ENCODE data around the gene ZNF624. TPM values are rescaled to one million over a fixed set of nuclear protein-coding genes. Genes with fewer than 3 reads are reported as not detected.
"Not testable (repeated sequence)": the region's sequence is repeated elsewhere in the genome, so short reads cannot be mapped to it uniquely, and the experiment has no call there.

Gene ZNF624
- 2.2 and 4.8 TPM in 2 replicates for total RNA-seq (2014; rRNA removed; shearing (Covaris generic))
- polyA plus RNA-seq (2015; cell fraction: cytosol; rRNA removed) = 1.3 and 2.2 TPM in 2 replicates
- 5.1 and 5.3 TPM in 2 replicates for polyA plus RNA-seq (2015; cell fraction: nucleus; rRNA removed)

- peak; percentile 89 for DNase-seq (ENCODE audit: low read depth)
Measured at GRCh38 chr17:16653367-16654041, at the start of gene ZNF624. TSS of gene ZNF624 (minus strand) at chr17:16653850.

DNA sequence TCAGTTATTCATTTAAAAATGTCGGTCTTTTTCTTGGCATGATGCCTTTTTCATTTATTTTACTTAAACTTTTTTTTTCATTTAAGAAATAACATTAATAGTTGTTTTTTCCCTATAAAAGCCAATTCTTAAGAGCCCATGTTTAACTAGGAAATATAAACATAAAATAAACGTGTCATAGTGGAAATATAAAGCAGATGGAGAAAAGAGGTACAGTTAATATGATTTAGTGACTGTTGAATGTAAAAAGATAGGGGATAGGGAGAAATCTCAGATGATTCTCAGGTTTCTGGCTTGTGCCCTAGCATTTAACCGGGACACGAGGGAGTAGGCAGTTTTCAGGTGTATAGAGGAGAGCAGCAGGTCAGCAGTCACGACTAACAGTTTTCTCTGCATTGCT is 44.0 kb upstream of the ZNF624 start:
- DNase-seq (ENCODE audit: low read depth) = not testable (repeated sequence)

- DNase-seq (ENCODE audit: low read depth) = not testable (repeated sequence)
Measured at GRCh38 chr17:16690447-16690846, 36.8 kb upstream of the ZNF624 start.

GRCh38 chr17:16689731-16690281 is 36.2 kb upstream of the ZNF624 start, which contains the start of gene CCDC144A:
TSS of gene CCDC144A (plus strand) at chr17:16690241. CDS start at chr17:16690401, 160 bp downstream.
- DNase-seq (ENCODE audit: low read depth) = not testable (repeated sequence)

DNA sequence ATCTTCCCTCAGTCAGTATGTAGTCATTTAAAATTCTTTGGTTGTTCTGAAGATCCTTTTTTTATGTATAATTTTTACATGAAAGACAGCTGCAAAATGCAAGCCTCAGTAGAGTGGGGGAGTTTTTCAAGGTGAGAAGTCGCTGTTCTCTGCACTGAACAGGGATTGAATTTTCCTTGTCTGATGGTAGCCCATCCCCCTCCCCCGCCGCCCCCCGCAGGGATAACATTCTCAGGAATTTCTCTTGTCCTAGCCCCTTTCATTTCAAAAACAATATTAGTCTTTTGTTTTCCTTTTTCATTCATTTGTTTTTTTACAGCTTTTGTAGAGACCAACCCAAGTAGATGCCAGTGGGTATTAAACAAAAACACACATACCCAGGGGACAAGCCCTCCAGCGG is 33.5 kb upstream of the ZNF624 start:
- not testable (repeated sequence) for DNase-seq (ENCODE audit: low read depth)

- DNase-seq (ENCODE audit: low read depth) = not testable (repeated sequence)
Measured at GRCh38 chr17:16686019-16686418, 32.4 kb upstream of the ZNF624 start.

GRCh38 chr17:16683290-16684138 is 29.9 kb upstream of the ZNF624 start:
- DNase-seq (ENCODE audit: low read depth) = not testable (repeated sequence)

- DNase-seq (ENCODE audit: low read depth) = no peak
Measured at GRCh38 chr17:16676676-16677268, 23.1 kb upstream of the ZNF624 start.

GRCh38 chr17:16666907-16667636 is 13.4 kb upstream of the ZNF624 start:
- not testable (repeated sequence) for DNase-seq (ENCODE audit: low read depth)

- not testable (repeated sequence) for DNase-seq (ENCODE audit: low read depth)
Measured at GRCh38 chr17:16666553-16666906, 12.9 kb upstream of the ZNF624 start.

GRCh38 chr17:16662936-16663335 is 9.3 kb upstream of the ZNF624 start:
- DNase-seq (ENCODE audit: low read depth) = no peak

DNA sequence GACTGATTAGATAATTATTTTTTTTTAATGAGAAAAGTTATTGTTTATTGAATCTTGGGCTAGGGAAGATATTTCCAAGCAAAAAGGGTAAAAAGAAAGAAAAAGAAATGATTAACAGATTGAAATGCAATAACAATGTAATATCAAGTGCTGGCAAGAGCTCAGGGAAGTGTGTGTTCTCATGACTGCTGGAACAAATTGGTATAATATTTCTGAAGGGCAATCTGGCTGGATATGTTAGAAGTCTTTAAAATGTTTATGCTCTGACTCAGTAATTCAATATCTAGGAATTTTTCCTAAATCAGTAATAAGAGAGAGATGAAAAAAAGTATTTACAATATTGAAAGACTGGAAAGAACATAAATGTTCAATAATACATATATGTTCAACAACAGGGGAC is 7.6 kb upstream of the ZNF624 start:
- DNase-seq (ENCODE audit: low read depth) = no peak

DNA sequence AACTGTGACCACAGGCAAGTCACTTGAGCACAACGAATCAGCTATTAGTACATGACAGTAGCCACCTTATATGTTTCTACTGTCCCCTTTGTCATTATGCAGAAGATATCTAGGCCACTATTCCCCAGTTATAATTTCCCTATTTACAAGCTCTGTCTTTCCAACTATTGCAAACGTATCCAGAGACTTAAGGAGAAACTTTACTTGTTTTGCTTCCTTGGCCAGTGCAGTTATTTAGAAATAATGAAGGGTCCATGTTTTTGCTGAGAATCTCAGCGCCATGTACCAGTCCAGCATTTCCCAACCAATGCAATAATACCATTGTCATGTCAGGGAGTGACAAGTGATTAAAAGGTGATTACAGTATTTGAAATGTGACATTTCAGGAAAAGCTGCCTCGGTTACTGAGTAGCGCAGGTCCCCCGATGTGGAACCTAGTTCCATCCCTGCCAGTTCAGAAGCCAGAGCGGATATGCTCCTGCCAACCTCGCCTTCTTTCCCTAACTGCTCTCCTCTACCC is 743 bp downstream of the ZNF624 start:
- DNase-seq (ENCODE audit: low read depth) = no peak

DNA sequence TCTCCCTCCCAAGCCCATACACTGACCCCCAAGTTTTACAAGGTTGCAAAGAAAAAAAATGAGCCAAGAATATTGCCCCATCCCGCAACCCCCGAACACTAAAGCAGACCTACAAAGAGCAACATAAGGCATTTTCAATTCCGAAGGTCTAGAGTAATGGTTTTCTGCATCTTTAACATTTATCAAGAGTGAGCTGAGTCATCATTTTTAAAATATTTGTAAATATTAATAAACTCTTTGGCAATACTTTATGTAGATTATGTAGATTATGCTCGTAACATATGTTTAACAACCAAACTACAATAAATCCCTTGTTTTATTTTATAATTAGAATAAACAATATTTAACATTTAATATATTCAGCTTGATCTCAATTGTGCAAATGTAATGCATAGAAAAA is 1.4 kb downstream of the ZNF624 start:
- DNase-seq (ENCODE audit: low read depth) = no peak

DNA sequence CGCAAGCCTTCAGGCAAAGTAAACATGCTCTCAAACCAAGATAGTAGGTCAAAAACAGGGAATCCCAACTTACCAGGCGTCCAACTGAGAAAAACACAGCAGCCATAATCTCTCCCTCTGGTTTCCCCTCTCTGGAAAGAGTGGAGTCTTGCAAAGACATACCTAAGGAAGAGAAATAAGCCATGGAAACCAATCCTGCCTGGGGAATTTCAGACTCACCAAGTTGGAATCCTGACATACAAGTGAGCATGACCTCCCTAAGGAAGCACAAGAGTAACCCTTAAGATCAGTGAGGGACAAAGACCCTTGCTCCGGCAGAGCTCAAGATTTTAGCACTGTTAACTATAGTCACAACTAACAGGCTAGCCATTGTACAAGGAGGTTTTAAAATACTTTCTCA is 4.1 kb downstream of the ZNF624 start:
- no peak for DNase-seq (ENCODE audit: low read depth)

DNA sequence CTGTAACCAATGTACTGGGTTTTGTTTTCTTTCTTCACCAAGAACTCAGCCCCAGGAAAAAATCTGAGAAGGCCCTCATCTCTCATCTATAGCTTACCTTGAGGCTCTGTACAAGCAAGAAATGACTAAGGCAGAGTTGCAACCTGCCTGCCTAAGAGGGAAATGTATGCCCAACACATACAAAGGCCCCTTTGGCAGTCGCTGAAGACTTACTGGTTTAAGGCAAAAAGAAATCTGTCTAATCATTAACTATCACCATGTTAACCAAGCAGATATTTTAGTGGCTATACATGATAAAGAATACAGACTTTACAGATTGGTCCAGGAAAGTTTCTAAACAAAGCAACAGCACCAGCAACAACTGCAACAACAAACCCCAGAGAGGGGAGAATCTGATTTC is 14.2 kb downstream of the ZNF624 start:
- DNase-seq (ENCODE audit: low read depth) = no peak

DNA sequence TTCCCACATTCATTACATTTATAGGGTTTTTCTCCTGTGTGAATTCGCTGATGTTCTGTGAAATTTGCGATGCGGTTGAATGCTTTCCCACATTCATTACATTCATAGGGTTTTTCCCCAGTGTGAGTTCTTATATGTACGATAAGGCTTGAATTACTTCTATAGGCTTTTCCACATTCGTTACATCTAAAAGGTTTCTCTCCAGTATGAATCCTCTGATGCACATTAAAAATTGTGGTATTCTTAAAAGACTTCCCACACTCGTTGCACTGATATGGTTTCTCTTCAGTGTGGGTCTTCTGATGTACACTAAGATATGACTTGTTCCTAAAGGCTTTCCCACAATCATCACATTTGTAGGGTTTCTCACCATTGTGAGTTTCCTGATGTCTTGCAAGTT is 30.4 kb downstream of the ZNF624 start:
- no peak for DNase-seq (ENCODE audit: low read depth)

DNA sequence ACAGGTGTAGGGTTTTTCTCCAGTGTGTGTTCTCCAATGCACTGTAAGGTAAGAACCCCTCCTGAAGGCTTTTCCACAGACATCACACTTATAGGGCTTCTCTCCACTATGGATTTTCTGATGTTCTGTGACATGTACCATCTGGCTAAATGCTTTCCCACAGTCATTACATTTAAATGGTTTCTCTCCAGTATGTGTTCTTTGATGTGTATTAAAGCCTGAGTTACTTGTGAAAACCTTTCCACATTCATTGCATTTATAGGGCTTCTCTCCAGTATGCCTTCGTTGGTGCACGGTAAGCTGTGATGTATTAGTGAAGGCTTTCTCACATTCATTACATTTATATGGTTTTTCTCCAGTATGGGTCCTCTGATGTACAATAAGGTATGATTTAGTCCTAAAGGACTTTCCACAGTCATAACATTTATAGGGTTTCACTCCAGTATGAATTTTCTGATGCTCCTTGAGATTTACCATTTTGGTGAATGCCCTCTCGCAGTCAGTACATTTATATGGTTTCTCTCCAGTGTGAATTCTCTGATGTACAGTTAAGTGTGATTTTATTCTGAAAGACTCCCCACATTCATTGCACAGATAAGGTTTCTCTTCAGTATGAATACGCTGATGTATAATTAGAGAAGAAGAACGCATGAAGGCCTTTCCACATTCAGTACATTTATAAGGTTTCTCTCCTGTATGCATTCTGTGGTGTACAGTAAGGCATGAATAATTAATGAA is 30.9 kb downstream of the ZNF624 start:
- DNase-seq (ENCODE audit: low read depth) = no peak

DNA sequence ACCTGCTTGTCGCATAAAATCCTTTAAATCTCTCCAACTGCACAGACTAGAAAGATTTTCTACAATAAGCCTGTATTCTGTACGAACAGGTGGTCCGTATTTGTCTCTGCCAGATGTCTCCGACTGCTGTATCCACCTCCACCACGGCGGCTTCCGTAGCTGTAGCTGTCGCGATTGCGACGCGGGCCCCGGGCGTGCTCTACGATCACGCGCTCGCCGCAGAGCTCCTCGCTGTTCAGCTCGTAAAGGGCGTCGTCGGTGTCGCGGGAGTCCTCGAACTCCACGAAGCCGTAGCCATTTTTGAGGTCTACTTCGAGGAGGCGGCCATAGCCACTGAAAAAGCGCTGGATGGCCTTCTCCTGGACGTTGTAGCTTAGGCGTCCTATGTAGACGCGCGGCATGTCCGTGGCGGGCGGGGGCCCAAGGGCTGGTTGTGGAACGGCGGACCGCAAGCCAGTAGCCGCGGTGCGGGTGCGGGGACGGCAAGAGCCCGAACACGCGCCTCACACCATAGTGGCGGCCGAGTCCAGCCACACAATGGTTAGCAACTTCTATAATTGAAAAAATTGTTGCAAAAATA is 36.1 kb downstream of the ZNF624 start:
- no peak for DNase-seq (ENCODE audit: low read depth)

DNA sequence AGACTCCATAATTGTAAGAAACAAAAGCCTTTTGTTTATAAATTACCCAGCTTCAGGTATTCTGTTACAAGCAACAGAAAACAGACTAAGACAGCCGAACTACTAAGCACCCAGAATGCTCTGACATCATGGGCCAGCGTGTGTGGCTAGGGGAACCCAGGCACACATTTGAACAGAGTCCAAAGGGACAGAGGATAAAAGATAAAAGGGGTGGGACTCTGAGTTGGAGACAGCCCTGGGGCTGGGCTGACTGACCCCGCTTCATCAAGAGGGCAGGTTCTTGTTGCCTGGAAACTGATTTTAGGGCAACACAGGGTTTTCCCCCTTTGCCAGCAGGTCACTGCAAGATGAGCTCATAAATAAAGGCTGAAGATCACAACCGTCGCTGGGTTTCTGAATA is 54.1 kb downstream of the ZNF624 start:
- DNase-seq (ENCODE audit: low read depth) = no peak
